GM18951 (cell line): ENCODE measurements around the gene PPP2R5E.

ENCODE experiments used
- POLR2A ChIP-seq: IDR thresholded peaks from 4 replicates; pipeline ENCODE4 v1.6.1; 2011; ENCODE audit warnings: mild to moderate bottlenecking; ENCODE audit not compliant: insufficient read length, insufficient read depth; ENCODE audit errors: extremely low read depth
- in situ Hi-C: fragments of 300-500 bp; cut with MboI; formaldehyde crosslinking; loops from one replicate; pipeline ENCODE4 v1.12.0; 2022; ENCODE audit warnings: low sequenced_read_pairs, mixed read lengths, inconsistent platforms; ENCODE audit not compliant: unreplicated experiment

PPP2R5E gene

GRCh38 chr14:63328787-63329737, 214.1 kb downstream of the PPP2R5E start:
- in situ Hi-C loops: no loop called here
- TF ChIP-seq POLR2A: no peak

GRCh38 chr14:63326840-63327239, 216.3 kb downstream of the PPP2R5E start:
- in situ Hi-C loops: no loop called here
- no peak for TF ChIP-seq POLR2A

DNA sequence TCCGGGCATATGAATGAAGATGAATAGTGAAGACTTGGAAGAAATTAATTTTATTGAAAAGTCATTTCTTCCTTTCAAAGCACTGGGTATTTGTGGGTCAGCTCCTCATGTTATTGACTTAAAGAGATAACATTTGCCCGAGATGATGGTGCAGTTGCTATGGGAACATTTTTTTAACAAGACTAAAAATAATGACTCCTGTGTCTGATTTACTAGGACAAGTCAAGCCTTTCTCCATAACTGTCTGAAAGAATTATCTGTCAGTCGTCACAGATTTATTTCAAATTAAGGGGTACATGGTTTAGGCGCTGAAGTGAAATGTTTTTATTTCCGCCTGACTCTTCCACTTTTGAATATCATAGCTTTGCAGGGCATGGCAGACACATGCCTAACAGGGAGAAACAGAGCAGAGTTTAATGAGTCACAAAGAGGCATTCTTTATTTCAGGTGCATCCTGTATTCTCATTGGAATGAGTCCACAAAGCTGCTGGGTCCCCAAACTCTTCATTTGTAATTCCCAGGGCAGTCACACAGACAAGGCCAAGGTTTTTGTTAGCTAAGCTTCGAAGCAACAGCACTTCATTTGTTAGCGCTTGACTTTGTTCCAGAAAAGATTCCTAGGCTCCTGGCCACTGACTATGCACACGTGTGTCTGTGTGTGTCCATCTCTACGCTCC, 220.1 kb downstream of the PPP2R5E start:
- in situ Hi-C loops: no loop called here
- no peak for TF ChIP-seq POLR2A

DNA sequence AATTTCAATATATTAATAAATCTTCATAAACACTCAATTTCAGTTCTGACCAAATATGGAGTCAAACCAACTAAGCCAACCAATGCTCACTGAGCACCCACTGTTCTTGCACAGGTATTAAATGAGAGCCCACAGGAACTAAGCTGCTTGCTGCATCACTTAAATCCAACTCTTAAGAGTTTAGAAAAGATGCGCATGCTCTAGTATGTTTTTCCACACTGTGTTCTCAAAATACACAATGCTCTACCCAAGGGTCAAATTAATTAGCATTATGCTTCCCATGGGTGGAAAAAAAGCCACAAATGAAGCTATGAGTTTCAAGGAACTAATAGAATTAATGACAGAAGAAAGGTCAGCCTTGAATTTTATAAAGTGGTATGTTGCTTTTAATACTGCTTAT, 220.7 kb downstream of the PPP2R5E start:
- in situ Hi-C loops: no loop called here
- no peak for TF ChIP-seq POLR2A
